Endothelial cell (in vitro differentiated cells): ENCODE measurements around the gene NELL1. TPM values are rescaled to one million over a fixed set of nuclear protein-coding genes. Genes with fewer than 3 reads are reported as not detected.

Experiments
- DNase-seq: peaks from one replicate; pipeline ENCODE4 v3.0.0; 2021; ENCODE audit warnings: low spot score
- H3K27ac Mint-ChIP-seq: one replicate; pipeline ENCODE4 v1.8.0; 2021; ENCODE audit warnings: mixed read lengths, inconsistent platforms; ENCODE audit not compliant: unreplicated experiment
- H3K27me3 Mint-ChIP-seq: one replicate; pipeline ENCODE4 v1.8.0; 2021; ENCODE audit warnings: mild to moderate bottlenecking, moderate library complexity, mixed read lengths, inconsistent platforms; ENCODE audit not compliant: unreplicated experiment
- H3K36me3 Mint-ChIP-seq: one replicate; pipeline ENCODE4 v1.8.0; 2021; ENCODE audit warnings: mild to moderate bottlenecking, low read depth, mixed read lengths, inconsistent platforms; ENCODE audit not compliant: unreplicated experiment
- H3K4me1 Mint-ChIP-seq: one replicate; pipeline ENCODE4 v1.8.0; 2021; ENCODE audit warnings: mild to moderate bottlenecking, mixed read lengths, inconsistent platforms; ENCODE audit not compliant: unreplicated experiment
- H3K4me3 Mint-ChIP-seq: one replicate; pipeline ENCODE4 v1.8.0; 2021; ENCODE audit warnings: mild to moderate bottlenecking, mixed read lengths, inconsistent platforms; ENCODE audit not compliant: unreplicated experiment
- H3K9me3 Mint-ChIP-seq: one replicate; pipeline ENCODE4 v1.8.0; 2021; ENCODE audit warnings: mixed read lengths, inconsistent platforms; ENCODE audit not compliant: unreplicated experiment
- CTCF ChIP-seq: fragments of 200-600 bp; sonication (generic); IDR thresholded peaks from one replicate; pipeline ENCODE4 v1.5.0; 2021; ENCODE audit warnings: antibody characterized with exemption; ENCODE audit not compliant: unreplicated experiment
- total RNA-seq: library from RNA; stranded (reverse); fragmentation: NEBNext Ultra II Directional; extraction: Animal tissue kit (Norgen Biotek cat#: 25700); gene quantifications from one replicate; pipeline ENCODE4 v1.2.1, GENCODE V29; 2021; ENCODE audit not compliant: unreplicated experiment

Gene NELL1
- total RNA-seq, 1 donor from 2014 or later: 0.26 TPM

GRCh38 chr11:21401496-21401895 is 732.1 kb downstream of the NELL1 start:
- DNase-seq: no peak
- Mint-ChIP-seq H3K27ac (no peak overlapping the region), H3K4me1 (no peaks in the 10 kb centered on the region), H3K4me3 (no peak overlapping the region), H3K36me3 (no peaks in the 10 kb centered on the region), H3K27me3 (no peaks in the 10 kb centered on the region), H3K9me3 (no peaks in the 10 kb centered on the region)
- TF ChIP-seq CTCF: no peak

- Mint-ChIP-seq H3K4me1 (no peaks in the 10 kb centered on the region), H3K27ac (no peak overlapping the region), H3K4me3 (no peak overlapping the region), H3K27me3 (no peaks in the 10 kb centered on the region), H3K36me3 (no peaks in the 10 kb centered on the region), H3K9me3 (no peaks in the 10 kb centered on the region)
- no peak for DNase-seq
- TF ChIP-seq CTCF: no peak
These were observed 732.9 kb downstream of the NELL1 start for GRCh38 chr11:21402274-21402673.

- no peak for DNase-seq
- Mint-ChIP-seq H3K4me1 (no peaks in the 10 kb centered on the region), H3K4me3 (no peak overlapping the region), H3K27ac (no peak overlapping the region), H3K36me3 (no peaks in the 10 kb centered on the region), H3K27me3 (no peaks in the 10 kb centered on the region), H3K9me3 (no peaks in the 10 kb centered on the region)
- no peak for TF ChIP-seq CTCF
These were observed 733.7 kb downstream of the NELL1 start for GRCh38 chr11:21403069-21403468.

GRCh38 chr11:21405422-21405821 is 736.0 kb downstream of the NELL1 start:
- Mint-ChIP-seq H3K4me3 (no peak overlapping the region), H3K27ac (no peak overlapping the region), H3K27me3 (no peaks in the 10 kb centered on the region), H3K4me1 (no peaks in the 10 kb centered on the region), H3K36me3 (no peaks in the 10 kb centered on the region), H3K9me3 (no peaks in the 10 kb centered on the region)
- no peak for DNase-seq
- TF ChIP-seq CTCF: no peak

GRCh38 chr11:21410513-21410912 is 741.1 kb downstream of the NELL1 start:
- TF ChIP-seq CTCF: no peak
- no peaks in the 10 kb centered on the region for H3K36me3 Mint-ChIP-seq
- DNase-seq: no peak
- H3K4me3 Mint-ChIP-seq: no peak overlapping the region
- no peak overlapping the region for H3K27ac Mint-ChIP-seq
- H3K27me3 Mint-ChIP-seq: no peaks in the 10 kb centered on the region
- peaks cover 8% of the 10 kb centered on the region for H3K4me1 Mint-ChIP-seq
- H3K9me3 Mint-ChIP-seq: no peaks in the 10 kb centered on the region
